Keratinocyte (primary cell): ENCODE data around the gene SYTL1. TPM values are rescaled to one million over a fixed set of nuclear protein-coding genes. Genes with fewer than 3 reads are reported as not detected.

ENCODE experiments used
- DNase-seq: peaks from one replicate; pipeline ENCODE4 v3.0.0-alpha.2; 2011; ENCODE audit warnings: low read depth, missing footprints, low spot score
- FAIRE-seq: peaks from 2 replicates; lab custom pipeline; 2011; peaks lifted over from hg19 to GRCh38; lab: Jason Lieb, UNC
- H2AFZ ChIP-seq: 2 replicates; pipeline ENCODE4 v1.6.0; 2012; ENCODE audit warnings: low read length, control low read depth, inconsistent platforms; ENCODE audit not compliant: control insufficient read depth
- H3K27ac ChIP-seq: 2 replicates; pipeline ENCODE4 v1.5.1; 2011; ENCODE audit warnings: low read length; ENCODE audit not compliant: control insufficient read depth, insufficient read depth
- H3K27me3 ChIP-seq: 3 replicates; pipeline ENCODE4 v1.6.0; 2011; ENCODE audit warnings: low read length; ENCODE audit not compliant: control insufficient read depth, insufficient read depth; ENCODE audit errors: extremely low read depth
- H3K36me3 ChIP-seq, 2 experiments: 2 replicates in 1 of 2; 3 replicates in 1 of 2; pipeline ENCODE4 v1.5.1; 2011; ENCODE audit warnings: low read length in 2 of 2, mild to moderate bottlenecking in 1 of 2; ENCODE audit not compliant: control insufficient read depth in 2 of 2, insufficient read depth in 2 of 2; ENCODE audit errors: extremely low read depth in 1 of 2
- H3K4me1 ChIP-seq: 3 replicates; pipeline ENCODE4 v1.5.1; 2011; ENCODE audit warnings: low read length; ENCODE audit not compliant: control insufficient read depth, insufficient read depth; ENCODE audit errors: extremely low read depth
- H3K4me2 ChIP-seq: 3 replicates; pipeline ENCODE4 v1.6.0; 2011; ENCODE audit warnings: low read depth, low read length; ENCODE audit not compliant: control insufficient read depth, insufficient read depth; ENCODE audit errors: extremely low read depth
- H3K4me3 ChIP-seq, 3 experiments: fragments of 200-600 bp in 1 of 3; sonication (generic) in 1 of 3; 2 replicates in 2 of 3; 3 replicates in 1 of 3; pipeline ENCODE4 v1.5.1; 2011 to 2016; ENCODE audit warnings: low read length in 3 of 3, mild to moderate bottlenecking in 3 of 3, control low read depth in 2 of 3, inconsistent platforms in 1 of 3, low read depth in 1 of 3, mixed read lengths in 1 of 3, mixed run types in 1 of 3, moderate library complexity in 1 of 3; ENCODE audit not compliant: control insufficient read depth in 2 of 3, insufficient read depth in 2 of 3; ENCODE audit errors: extremely low read depth in 1 of 3
- H3K79me2 ChIP-seq: 2 replicates; pipeline ENCODE4 v1.6.0; 2012; ENCODE audit warnings: low read length; ENCODE audit not compliant: control insufficient read depth, insufficient read depth
- H3K9ac ChIP-seq: 3 replicates; pipeline ENCODE4 v1.6.0; 2011; ENCODE audit warnings: low read length; ENCODE audit not compliant: control insufficient read depth, insufficient read depth; ENCODE audit errors: extremely low read depth
- H3K9me1 ChIP-seq: 3 replicates; pipeline ENCODE4 v1.6.0; 2011; ENCODE audit warnings: low read length; ENCODE audit not compliant: control insufficient read depth, insufficient read depth; ENCODE audit errors: extremely low read depth
- H3K9me3 ChIP-seq: 2 replicates; pipeline ENCODE4 v1.5.1; 2012; ENCODE audit warnings: low read depth, low read length; ENCODE audit not compliant: control insufficient read depth
- H4K20me1 ChIP-seq: 3 replicates; pipeline ENCODE4 v1.6.0; 2011; ENCODE audit warnings: low read length; ENCODE audit not compliant: control insufficient read depth, insufficient read depth; ENCODE audit errors: extremely low read depth
- CTCF ChIP-seq, 3 experiments: IDR thresholded peaks in 1 of 3; conservative IDR thresholded peaks in 1 of 3; optimal IDR thresholded peaks in 1 of 3; 2 replicates in 2 of 3; 3 replicates in 1 of 3; pipeline versions ENCODE3 to v1.5.1; 2011; ENCODE audit warnings: low read length in 3 of 3, mild to moderate bottlenecking in 3 of 3, moderate library complexity in 2 of 3, control low read depth in 1 of 3, inconsistent platforms in 1 of 3; ENCODE audit not compliant: insufficient read depth in 2 of 3; ENCODE audit errors: extremely low read depth in 1 of 3
- EZH2 ChIP-seq: IDR thresholded peaks from one replicate; pipeline ENCODE4 v1.6.1; 2012; ENCODE audit warnings: inconsistent platforms, mild to moderate bottlenecking, low read length, moderate library complexity
- dilution Hi-C: fragments of 300-500 bp; cut with MboI; formaldehyde crosslinking; loops from one replicate; pipeline ENCODE4 v1.7.0; 2020; ENCODE audit warnings: low sequenced_read_pairs; ENCODE audit not compliant: extremely low pct_ligation_motif_present
- polyA plus RNA-seq, 5 experiments: library from polyadenylated mRNA; depleted of rRNA in 3 of 5; stranded (reverse) in 3 of 5; stranded (forward) in 1 of 5; unstranded in 1 of 5; fragments of >200 nt; gene quantifications; 1 replicate in 1 of 5; 2 replicates in 3 of 5; 3 replicates in 1 of 5; pipeline versions ENCODE4 v1.2.1 to v1.2.3, GENCODE V29; 2011 to 2012; ENCODE audit warnings: missing spikeins in 2 of 5, low read depth in 1 of 5, low replicate concordance in 1 of 5

Gene SYTL1
- polyA plus RNA-seq, 1 donor (not counting 4 experiments of a cell fraction or from before 2014, with no cell fraction given), result 15.6 TPM

GRCh38 chr1:27346991-27347624, 5.3 kb downstream of the SYTL1 start:
- Histone ChIP-seq H2AFZ (no peak overlapping the region), H3K9ac (no peak overlapping the region), H3K9me3 (no peaks in the 10 kb centered on the region), H3K4me1 (peaks cover 33% of the 10 kb centered on the region), H3K9me1 (no peaks in the 10 kb centered on the region), H3K4me3 (no peak overlapping the region), H3K27me3 (no peaks in the 10 kb centered on the region), H3K4me2 (peak overlapping the region; percentile 7), H4K20me1 (no peaks in the 10 kb centered on the region), H3K79me2 (peaks cover 9% of the 10 kb centered on the region), H3K36me3 (peaks cover 11% of the 10 kb centered on the region in 2 experiments), H3K27ac (no peak overlapping the region)
- FAIRE-seq, result no peak
- no peak for DNase-seq
- no peak for TF ChIP-seq EZH2
- dilution Hi-C loops, result no loop called here

- H3K4me3 ChIP-seq, result peak overlapping the region in 2 of 3 experiments; percentile 49 to 52
- H3K27me3 ChIP-seq, result no peaks in the 10 kb centered on the region
- peaks cover 11 to 15% of the 10 kb centered on the region in 2 experiments for H3K36me3 ChIP-seq
- H3K27ac ChIP-seq, result peak overlapping the region; percentile 54
- no peak for FAIRE-seq
- H3K4me1 ChIP-seq, result peaks cover 18% of the 10 kb centered on the region
- dilution Hi-C loops, result no loop called here
- no peaks in the 10 kb centered on the region for H4K20me1 ChIP-seq
- peak overlapping the region; percentile 54 for H3K9ac ChIP-seq
- peak overlapping the region; percentile 77 for H3K4me2 ChIP-seq
- no peak for TF ChIP-seq EZH2
- peak in 1 of 3 experiments; percentile 4 for TF ChIP-seq CTCF (optimal IDR thresholded peaks at IDR 0.05 in 1 of 3, IDR thresholded peaks at IDR 0.05 in 1 of 3, conservative IDR thresholded peaks at IDR 0.05 in 1 of 3; ENCODE audit: extremely low read depth in 1 of 3, insufficient read depth in 2 of 3, low read length in 3 of 3)
- H3K9me1 ChIP-seq, result no peaks in the 10 kb centered on the region
- DNase-seq, result peak; percentile 46
- peak overlapping the region; percentile 30 for H2AFZ ChIP-seq
- H3K79me2 ChIP-seq, result peaks cover 3% of the 10 kb centered on the region
- no peaks in the 10 kb centered on the region for H3K9me3 ChIP-seq
Observed at GRCh38 chr1:27348861-27349783, 7.3 kb downstream of the SYTL1 start.
